ENCODE data around the gene TAF10. TPM values are rescaled to one million over a fixed set of nuclear protein-coding genes. Genes with fewer than 3 reads are reported as not detected.

TAF10 gene
- 112 TPM for total RNA-seq
- long read RNA-seq, full-length matches to known transcripts: 49 of 60 reads
- long read RNA-seq, partial matches to known transcripts: 4 of 60 reads
- long read RNA-seq, other reads (novel, unspliced or antisense): 7 of 60 reads

DNA sequence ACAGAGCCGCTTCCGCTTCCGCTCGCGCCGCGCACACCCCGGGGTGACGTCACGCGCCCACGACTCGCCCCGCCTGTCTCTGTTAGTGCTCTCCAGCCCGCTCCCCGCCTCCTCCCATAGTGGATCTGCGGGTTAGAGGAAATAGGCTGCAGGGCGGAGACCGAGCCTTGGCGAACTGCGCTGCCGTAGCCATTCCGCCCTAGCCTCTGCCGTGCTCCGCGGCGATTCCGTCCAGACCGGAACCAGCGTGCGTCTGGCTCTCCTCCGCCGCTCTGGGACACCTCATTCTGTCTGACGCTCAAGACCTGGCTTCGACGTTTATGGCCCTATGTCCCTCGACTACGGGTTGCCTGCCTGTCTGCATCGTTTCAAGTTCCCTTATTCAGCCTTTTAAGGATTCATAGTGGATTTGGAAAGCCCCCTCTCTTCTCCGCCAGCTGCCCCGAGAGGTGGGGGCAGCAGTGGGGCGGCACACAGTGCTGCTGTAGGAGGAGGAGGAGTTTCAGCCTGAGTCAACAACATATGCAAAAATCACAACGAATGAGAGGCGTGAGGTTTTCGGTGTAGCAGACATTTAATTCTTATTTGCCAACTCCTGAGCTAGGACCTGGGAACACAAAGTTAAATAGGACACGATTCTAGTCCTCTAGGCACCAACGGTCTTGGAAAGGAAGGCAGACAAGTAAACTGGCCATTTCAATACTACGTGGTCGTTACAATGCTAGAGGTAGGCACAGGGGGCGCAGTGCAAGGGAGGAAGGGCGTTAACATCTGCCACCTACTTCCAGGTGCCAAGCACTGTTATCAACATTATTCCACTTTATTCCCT lies at the start of gene TAF10:
Gene TAF10, minus strand, starts transcription at position 4 of the 829 bp plus-strand sequence. CDS start 27 bp downstream, outside the sequence.
- Histone ChIP-seq H3K27ac (peak within 1 kb of the TSS; percentile 97), H3K27me3 (ENCODE audit: low read depth) (no peaks in the 10 kb centered on the region), H3K4me3 (peak within 1 kb of the TSS; percentile 81), H3K9me3 (no peaks in the 10 kb centered on the region), H3K4me1 (peaks cover 43% of the 10 kb centered on the region), H3K36me3 (peaks cover 74% of the 10 kb centered on the region)
- TF ChIP-seq CTCF (IDR thresholded peaks at IDR 0.05): peak; percentile 36
- DNase-seq (peak; percentile 99), ATAC-seq (peak; percentile 97)
- intact Hi-C loops (cut with DNase I): no loop called here

- H3K9me3 ChIP-seq: no peaks in the 10 kb centered on the region
- DNase-seq (no peak), ATAC-seq (no peak)
- no peaks in the 10 kb centered on the region for H3K27me3 ChIP-seq (ENCODE audit: low read depth)
- TF ChIP-seq CTCF (IDR thresholded peaks at IDR 0.05): no peak
- H3K27ac ChIP-seq: no peak overlapping the region
- H3K4me3 ChIP-seq: no peak overlapping the region
- H3K4me1 ChIP-seq: no peaks in the 10 kb centered on the region
- no peaks in the 10 kb centered on the region for H3K36me3 ChIP-seq
- intact Hi-C loops (cut with DNase I): no loop called here
These were observed 48.7 kb upstream of the TAF10 start for GRCh38 chr11:6660712-6661111.

DNA sequence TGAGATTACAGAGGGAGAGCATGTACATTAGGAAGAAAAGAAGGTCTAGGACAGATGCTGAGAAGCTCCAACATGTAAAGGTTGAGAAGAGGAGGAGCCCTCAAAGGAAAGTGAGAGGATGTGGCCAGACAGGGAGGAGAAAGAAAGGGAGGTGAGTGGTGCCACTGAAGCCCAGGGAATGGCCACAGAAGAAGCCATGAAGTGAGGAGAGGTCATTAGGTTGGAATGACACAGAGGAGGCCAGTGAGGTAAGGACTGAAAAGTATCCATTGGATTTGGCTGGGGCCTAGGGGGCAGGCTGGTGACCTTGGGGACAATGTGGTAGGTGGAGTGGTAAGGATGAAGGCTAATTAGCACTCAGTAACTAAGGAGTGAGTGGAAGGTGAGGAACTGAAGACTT lies 46.6 kb upstream of the TAF10 start:
- Histone ChIP-seq H3K27me3 (ENCODE audit: low read depth) (no peaks in the 10 kb centered on the region), H3K27ac (no peak overlapping the region), H3K9me3 (no peaks in the 10 kb centered on the region), H3K36me3 (no peaks in the 10 kb centered on the region), H3K4me3 (no peak overlapping the region), H3K4me1 (peaks cover 6% of the 10 kb centered on the region)
- no peak for TF ChIP-seq CTCF (IDR thresholded peaks at IDR 0.05)
- intact Hi-C loops (cut with DNase I): no loop called here
- ATAC-seq (no peak), DNase-seq (no peak)

DNA sequence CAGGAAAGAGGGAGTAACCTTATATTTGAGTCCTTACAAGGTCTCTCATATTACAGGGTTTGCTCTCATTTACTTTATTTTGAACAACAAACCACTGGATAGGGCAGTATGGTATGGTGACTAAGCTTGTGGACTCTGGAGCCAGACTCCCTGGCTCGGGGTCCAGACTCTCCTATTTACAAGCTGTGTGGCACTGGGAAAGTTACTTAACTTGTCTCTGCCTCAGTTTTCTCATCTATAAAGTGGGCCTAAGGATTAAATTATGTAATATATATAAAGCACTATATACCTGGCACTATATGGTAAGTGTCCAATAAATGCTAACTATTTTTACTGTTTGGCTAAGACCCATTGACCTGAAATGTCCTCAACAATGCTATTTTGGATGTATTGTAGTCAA lies 45.3 kb upstream of the TAF10 start:
- Histone ChIP-seq H3K36me3 (no peaks in the 10 kb centered on the region), H3K27ac (no peak overlapping the region), H3K9me3 (no peaks in the 10 kb centered on the region), H3K27me3 (ENCODE audit: low read depth) (no peaks in the 10 kb centered on the region), H3K4me3 (no peak overlapping the region), H3K4me1 (peaks cover 6% of the 10 kb centered on the region)
- no peak for TF ChIP-seq CTCF (IDR thresholded peaks at IDR 0.05)
- DNase-seq (no peak), ATAC-seq (no peak)
- intact Hi-C loops (cut with DNase I): no loop called here

- Histone ChIP-seq H3K27ac (no peak overlapping the region), H3K27me3 (ENCODE audit: low read depth) (no peaks in the 10 kb centered on the region), H3K4me1 (peaks cover 6% of the 10 kb centered on the region), H3K9me3 (no peaks in the 10 kb centered on the region), H3K4me3 (no peak overlapping the region), H3K36me3 (no peaks in the 10 kb centered on the region)
- no peak for TF ChIP-seq CTCF (IDR thresholded peaks at IDR 0.05)
- ATAC-seq (no peak), DNase-seq (no peak)
- intact Hi-C loops (cut with DNase I): no loop called here
These were observed 44.9 kb upstream of the TAF10 start for GRCh38 chr11:6656936-6657335.
